HG02884 (cell line): ENCODE results near the gene COPS4.

Experiments
- ATAC-seq: cut with Tn5 transposase; IDR thresholded peaks from one replicate; pipeline ENCODE4 v1.9.1; 2021; ENCODE audit warnings: mild to moderate bottlenecking, moderate library complexity; ENCODE audit not compliant: unreplicated experiment

COPS4 gene

DNA sequence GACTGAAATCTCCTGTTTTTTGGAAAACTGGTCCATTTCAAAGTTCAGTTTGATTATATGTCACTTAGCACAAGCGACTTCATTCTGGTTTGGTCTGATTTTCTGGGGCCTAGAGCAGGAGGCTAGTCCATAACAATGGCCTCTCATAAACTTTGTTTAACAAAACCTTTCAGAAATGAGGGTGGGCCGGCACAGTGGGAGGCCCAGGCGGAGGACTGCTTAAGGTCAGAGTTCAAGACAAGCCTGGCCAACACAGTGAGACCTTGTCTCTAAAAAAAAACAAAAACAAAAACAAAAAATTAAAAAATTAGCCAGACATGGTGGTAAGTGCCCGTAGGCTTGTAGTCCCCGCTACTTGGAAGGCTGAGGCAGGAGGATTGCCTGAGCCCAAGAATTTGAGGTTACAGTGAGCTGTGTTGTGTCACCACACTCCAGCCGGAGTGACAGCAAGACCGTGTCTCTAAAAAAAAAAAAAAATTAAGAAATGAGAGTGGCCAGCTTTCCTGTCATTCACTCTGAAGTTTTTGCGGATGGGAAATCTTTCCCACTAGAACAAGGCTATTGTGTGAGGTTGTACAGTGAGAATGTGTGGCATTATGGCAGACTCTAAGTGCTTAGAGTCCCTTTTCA, 80.8 kb downstream of the COPS4 start:
- no peak for ATAC-seq

DNA sequence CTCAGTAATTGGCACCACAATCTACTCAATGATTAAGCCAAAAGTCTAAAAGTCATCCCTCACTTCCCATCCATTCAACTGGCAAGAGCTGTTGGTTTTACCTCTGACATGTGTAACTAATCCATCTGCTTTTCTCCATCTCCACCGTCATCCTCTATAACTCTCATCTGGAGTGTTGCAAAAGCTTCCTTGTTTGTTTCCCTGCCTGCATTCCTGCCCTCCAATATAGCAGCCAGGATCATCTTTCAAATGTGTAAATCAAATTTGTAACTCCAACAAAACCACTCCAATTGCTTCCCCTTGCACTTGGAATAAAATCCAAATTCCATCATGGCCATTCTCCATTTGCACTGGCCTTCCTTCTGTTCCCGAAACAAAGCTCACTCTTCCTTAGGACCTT, 83.9 kb downstream of the COPS4 start:
- no peak for ATAC-seq

DNA sequence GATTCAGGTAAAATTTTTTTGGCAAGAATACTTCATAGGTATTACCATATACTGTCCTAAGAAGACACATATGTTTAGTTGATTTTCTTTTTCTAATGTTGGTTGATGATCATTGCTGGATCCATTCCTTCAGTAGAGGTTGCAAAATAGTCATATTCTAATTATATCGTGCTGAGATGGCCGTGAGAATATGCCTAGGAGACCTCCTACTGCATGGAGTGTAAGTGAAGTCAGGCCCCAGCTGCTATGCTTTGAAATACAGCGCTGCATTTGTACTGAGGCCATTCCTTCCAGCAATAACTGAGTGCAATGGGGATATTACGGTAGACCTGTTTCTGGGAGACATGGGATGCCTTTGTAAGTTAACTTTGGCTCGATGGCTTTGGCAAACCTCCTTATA, 86.3 kb downstream of the COPS4 start:
- no peak for ATAC-seq

DNA sequence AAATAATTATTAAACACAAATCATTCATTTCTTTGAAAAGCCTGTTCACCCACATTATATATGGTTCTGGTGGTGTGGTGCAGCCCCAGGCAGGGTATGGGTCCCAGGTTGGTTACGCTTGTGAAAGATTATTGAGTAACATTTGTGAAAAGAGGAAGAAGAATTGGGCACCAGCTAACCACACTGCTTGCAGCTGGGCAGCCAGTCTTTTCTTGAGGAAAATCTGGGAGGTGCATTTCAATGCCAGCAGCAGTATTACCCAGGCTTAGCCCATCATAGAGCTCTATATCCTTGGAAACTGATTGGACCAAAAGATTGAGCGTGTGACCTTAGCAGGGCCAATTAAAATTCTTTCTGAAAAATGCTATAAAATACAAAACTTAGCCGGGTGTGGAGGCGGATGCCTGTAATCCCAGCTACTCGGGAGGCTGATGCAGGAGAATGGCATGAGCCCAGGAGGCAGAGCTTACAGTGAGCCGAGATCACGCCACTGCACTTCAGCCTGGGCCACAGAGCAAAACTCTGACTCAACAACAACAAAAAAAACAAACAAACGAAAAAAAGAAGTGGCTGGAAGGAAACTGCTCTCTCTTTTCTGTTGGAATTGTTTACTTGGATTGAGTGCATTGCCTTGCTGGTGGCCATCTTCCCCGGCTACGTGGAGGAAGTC, 89.3 kb downstream of the COPS4 start:
- no peak for ATAC-seq
